NCI-H1105 treated with DMSO at 0.1 percent for 48 hours (cell line): ENCODE results near the gene C5orf58.
"Not testable (repeated sequence)": the region's sequence is repeated elsewhere in the genome, so short reads cannot be mapped to it uniquely, and the experiment has no call there.

Source experiments
- DNase-seq: peaks from one replicate; lab custom pipeline; 2025; lab: John Stamatoyannopoulos, UW

C5orf58 gene

GRCh38 chr5:170223906-170224305 is 8.9 kb upstream of the C5orf58 start:
- DNase-seq: no peak

GRCh38 chr5:170225326-170226128 is 7.3 kb upstream of the C5orf58 start:
- DNase-seq: peak; percentile 36

GRCh38 chr5:170226129-170226615 is 6.6 kb upstream of the C5orf58 start:
- no peak for DNase-seq

GRCh38 chr5:170226661-170227060 is 6.1 kb upstream of the C5orf58 start:
- DNase-seq: no peak

GRCh38 chr5:170228762-170229435 is 3.9 kb upstream of the C5orf58 start:
- no peak for DNase-seq

GRCh38 chr5:170233358-170233892 is 640 bp downstream of the C5orf58 start:
- DNase-seq: no peak

GRCh38 chr5:170235876-170236864 is 3.4 kb downstream of the C5orf58 start:
- no peak for DNase-seq

GRCh38 chr5:170238456-170239196 is 5.8 kb downstream of the C5orf58 start:
- DNase-seq: no peak

- DNase-seq: not testable (repeated sequence)
These were observed 12.7 kb downstream of the C5orf58 start for GRCh38 chr5:170245436-170245835.

- no peak for DNase-seq
These were observed 13.5 kb downstream of the C5orf58 start for GRCh38 chr5:170246126-170246870.

- no peak for DNase-seq
These were observed 14.6 kb downstream of the C5orf58 start for GRCh38 chr5:170247363-170247762.

GRCh38 chr5:170248172-170248930 is 15.6 kb downstream of the C5orf58 start:
- no peak for DNase-seq

- DNase-seq: not testable (repeated sequence)
These were observed 16.1 kb downstream of the C5orf58 start for GRCh38 chr5:170248931-170249227.

GRCh38 chr5:170249355-170249754 is 16.6 kb downstream of the C5orf58 start:
- DNase-seq: no peak

GRCh38 chr5:170250810-170251317 is 18.1 kb downstream of the C5orf58 start:
- no peak for DNase-seq

GRCh38 chr5:170251462-170251861 is 18.7 kb downstream of the C5orf58 start:
- DNase-seq: peak; percentile 48

GRCh38 chr5:170252109-170252508 is 19.3 kb downstream of the C5orf58 start:
- DNase-seq: no peak

GRCh38 chr5:170252720-170253350 is 20.1 kb downstream of the C5orf58 start:
- DNase-seq: no peak

GRCh38 chr5:170254056-170254455 is 21.3 kb downstream of the C5orf58 start:
- DNase-seq: no peak
